GM12878 (cell line): ENCODE data around the gene STK32B. TPM values are rescaled to one million over a fixed set of nuclear protein-coding genes. Genes with fewer than 3 reads are reported as not detected.

Experiments used
- ATAC-seq: fragments of 200-7000 bp; cut with Tn5 transposase; 3 replicates; pipeline ENCODE4 v1.9.1; 2020; ENCODE audit warnings: mild to moderate bottlenecking, moderate library complexity
- BruUV-seq: library from RNA; stranded (reverse); fragments of 400-500 nt; replicated peaks from 2 replicates; lab custom pipeline; 2021; lab: Mats Ljungman, UMichigan
- CTCF ChIA-PET: fragments of 300-600 bp; sonication (Branson Sonifier 250); formaldehyde crosslinking; extraction: SDS; loops from one replicate; lab custom pipeline; 2021; ENCODE audit warnings: inconsistent platforms; lab: Yijun Ruan, JAX
- POLR2A ChIA-PET: fragments of 350-600 bp; formaldehyde crosslinking; extraction: SDS; loops from one replicate; lab custom pipeline; 2021; ENCODE audit warnings: inconsistent platforms; lab: Charles Lee
- RAD21 ChIA-PET: fragments of 300-600 bp; sonication (Branson Sonifier 250); formaldehyde crosslinking; loops from one replicate; lab custom pipeline; 2023; ENCODE audit warnings: antibody characterized with exemption; ENCODE audit not compliant: unreplicated experiment; lab: Charles Lee
- SMC1A ChIA-PET: fragments of 300-600 bp; sonication (Branson Sonifier 250); formaldehyde crosslinking; loops from one replicate; lab custom pipeline; 2023; ENCODE audit not compliant: unreplicated experiment, uncharacterized antibody; lab: Charles Lee
- DNase-seq: peaks from one replicate; pipeline ENCODE4 v3.0.0-alpha.2; 2011; ENCODE audit warnings: low read depth, low spot score
- FAIRE-seq: peaks from 3 replicates; lab custom pipeline; 2011; peaks lifted over from hg19 to GRCh38; lab: Jason Lieb, UNC
- H2AFZ ChIP-seq: 2 replicates; pipeline ENCODE4 v1.6.0; 2011; ENCODE audit warnings: low read depth, low read length, control low read depth; ENCODE audit not compliant: control insufficient read depth
- H3K27ac ChIP-seq: 2 replicates; pipeline ENCODE4 v1.5.1; 2011; ENCODE audit warnings: control low read depth; ENCODE audit not compliant: control insufficient read depth, insufficient read depth
- H3K27me3 ChIP-seq, 2 experiments: replicated peaks in 1 of 2; 2 replicates each; pipeline versions ENCODE4 v1.6.0 to v1.6.1; 2011; ENCODE audit warnings: low read length in 1 of 2; ENCODE audit not compliant: control insufficient read depth in 2 of 2, insufficient read depth in 2 of 2
- H3K36me3 ChIP-seq, 2 experiments: 2 replicates each; pipeline ENCODE4 v1.5.1; 2011; ENCODE audit warnings: low read length in 1 of 2; ENCODE audit not compliant: control insufficient read depth in 2 of 2, insufficient read depth in 2 of 2
- H3K4me1 ChIP-seq: 2 replicates; pipeline ENCODE4 v1.6.1; 2011; ENCODE audit warnings: mild to moderate bottlenecking, low read length, moderate library complexity, mixed read lengths; ENCODE audit not compliant: control insufficient read depth, insufficient read depth
- H3K4me2 ChIP-seq: 2 replicates; pipeline ENCODE4 v1.6.0; 2011; ENCODE audit warnings: control low read depth; ENCODE audit not compliant: control insufficient read depth, insufficient read depth
- H3K4me3 ChIP-seq: fragments of 200-600 bp; sonication (generic); 2 replicates; pipeline ENCODE4 v1.5.1; 2016
- H3K79me2 ChIP-seq: 2 replicates; pipeline ENCODE4 v1.6.0; 2011; ENCODE audit warnings: low read length; ENCODE audit not compliant: control insufficient read depth, insufficient read depth
- H3K9ac ChIP-seq: 2 replicates; pipeline ENCODE4 v1.8.0; 2011; ENCODE audit warnings: low read length, control low read depth, mixed read lengths; ENCODE audit not compliant: control insufficient read depth, insufficient read depth
- H3K9me3 ChIP-seq: replicated peaks from 3 replicates; pipeline ENCODE4 v1.5.1; 2011; ENCODE audit warnings: mild to moderate bottlenecking, low read length; ENCODE audit not compliant: control insufficient read depth, insufficient read depth
- H4K20me1 ChIP-seq: 2 replicates; pipeline ENCODE4 v1.6.0; 2011; ENCODE audit not compliant: control insufficient read depth, insufficient read depth
- HDGF ChIP-seq: fragments of 450-650 bp; IDR thresholded peaks from 2 replicates; pipeline ENCODE4 v1.6.1; 2016; ENCODE audit warnings: antibody characterized with exemption
- IRF4 ChIP-seq: IDR thresholded peaks from 2 replicates; pipeline ENCODE4 v1.6.1; 2011; ENCODE audit warnings: low read depth, low read length
- TCF12 ChIP-seq: IDR thresholded peaks from 2 replicates; pipeline ENCODE4 v1.6.1; 2011; ENCODE audit warnings: low read depth, mild to moderate bottlenecking, low read length
- ZNF207 ChIP-seq: fragments of 450-650 bp; IDR thresholded peaks from 2 replicates; pipeline ENCODE4 v1.6.1; 2014; ENCODE audit warnings: antibody characterized with exemption, mild to moderate bottlenecking, borderline replicate concordance
- ZNF687 ChIP-seq: fragments of 450-650 bp; IDR thresholded peaks from 2 replicates; pipeline ENCODE4 v1.6.1; 2017; ENCODE audit warnings: mild to moderate bottlenecking, moderate library complexity
- WGBS: methylation state at CpG from one replicate; pipeline ENCODE4 v1.1.6; 2016; ENCODE audit warnings: low lambda C conversion rate; ENCODE audit not compliant: insufficient replicate concordance, insufficient coverage; ENCODE audit errors: missing lambda C conversion rate; 5-methylcytosine and 5-hydroxymethylcytosine counted together
- in situ Hi-C: fragments of 300-500 bp; cut with MboI; formaldehyde crosslinking; loops from 9 replicates; pipeline ENCODE4 v1.14.3; 2018; ENCODE audit warnings: mixed read lengths
- intact Hi-C: fragments of 100-400 bp; cut with micrococcal nuclease; formaldehyde crosslinking; loops from one replicate; pipeline ENCODE4 v1.14.2; 2022; ENCODE audit not compliant: unreplicated experiment
- polyA plus RNA-seq, 11 experiments: library from polyadenylated mRNA; depleted of rRNA in 4 of 11; unstranded in 6 of 11; stranded (reverse) in 5 of 11; fragments of >200 nt; fragmentation: Nextera tagmentation in 4 of 11; fragmentation: Illumina TruSeq in 1 of 11; extraction: Ambion mirVana in 4 of 11; extraction: Trizol in 1 of 11; gene quantifications; 1 replicate in 1 of 11; 2 replicates in 10 of 11; pipeline versions ENCODE4 v1.2.1 to v1.2.3, GENCODE V29; 2011 to 2016; ENCODE audit warnings: inconsistent platforms in 2 of 11, missing spikeins in 2 of 11, low read depth in 1 of 11
- total RNA-seq, 4 experiments: library from RNA; depleted of rRNA in 3 of 4; stranded (reverse); fragments of >200 nt in 3 of 4; fragmentation: Illumina TruSeq in 1 of 4; extraction: Trizol in 1 of 4; gene quantifications; 2 replicates each; pipeline versions ENCODE4 v1.2.1 to v1.2.3, GENCODE V29; 2013 to 2021

The STK32B gene
- total and polyA plus RNA-seq, 10 of the 15 experiments (the other 5 are each of a cell fraction or from before 2014, with no cell fraction given) = 0.04 to 0.12 (median 0.08) TPM; not detected in 7

DNA sequence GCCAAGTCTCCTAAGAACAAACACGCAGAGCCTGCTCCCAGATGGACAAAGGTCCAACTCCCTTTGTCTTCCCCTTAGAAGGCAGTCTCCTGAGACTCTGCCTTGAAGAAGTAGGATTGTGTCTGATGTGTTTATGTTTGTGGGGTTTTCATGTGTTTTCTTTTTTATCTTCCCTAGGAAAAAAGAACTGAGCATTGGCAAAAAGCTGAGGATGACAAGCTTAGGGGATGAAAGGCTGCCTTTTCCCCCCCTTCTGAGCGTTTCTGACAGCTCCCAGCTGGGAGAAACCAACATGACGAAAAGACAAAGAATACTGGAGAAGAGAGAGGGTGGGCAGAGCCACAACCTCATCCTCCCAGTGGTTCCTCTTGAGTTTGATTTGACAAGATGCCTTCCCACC lies 475.9 kb downstream of the STK32B start:
- ChIA-PET SMC1A (no interaction called here), CTCF (no interaction called here), RAD21 (no interaction called here), POLR2A (no interaction called here)
- FAIRE-seq (no peak), DNase-seq (no peak), ATAC-seq (no peak)
- Histone ChIP-seq H3K9me3 (no peaks in the 10 kb centered on the region; the same call in 2 of the 3 replicates), H3K27me3 (no peaks in the 10 kb centered on the region), H3K36me3 (no peaks in the 10 kb centered on the region), H3K4me2 (no peak overlapping the region), H3K4me1 (no peaks in the 10 kb centered on the region), H3K4me3 (no peak overlapping the region), H4K20me1 (no peaks in the 10 kb centered on the region), H2AFZ (no peak overlapping the region), H3K27ac (no peak overlapping the region), H3K9ac (no peak overlapping the region), H3K79me2 (no peaks in the 10 kb centered on the region)
- no TSS peak for BruUV-seq
- 0% methylated on average over 3 of the region's 3 CpGs for WGBS
- TF ChIP-seq TCF12 (no peak), IRF4 (no peak), ZNF687 (no peak), ZNF207 (no peak), HDGF (no peak)
- in situ Hi-C loops (no loop called here), intact Hi-C loops (no loop called here)
